GM20000 (cell line): ENCODE data around the gene SPAAR.
"Not testable (repeated sequence)": the region's sequence is repeated elsewhere in the genome, so short reads cannot be mapped to it uniquely, and the experiment has no call there.

Source experiments
- DNase-seq: peaks from one replicate; pipeline ENCODE4 v3.0.0; 2012; ENCODE audit warnings: low spot score
- TF ChIP-seq, protein P1 (sequence below): IDR thresholded peaks from 2 replicates; pipeline ENCODE4 v1.5.1; 2012; ENCODE audit warnings: mild to moderate bottlenecking, control low read depth; ENCODE audit errors: extremely low read depth, missing control alignments

The SPAAR gene

DNA sequence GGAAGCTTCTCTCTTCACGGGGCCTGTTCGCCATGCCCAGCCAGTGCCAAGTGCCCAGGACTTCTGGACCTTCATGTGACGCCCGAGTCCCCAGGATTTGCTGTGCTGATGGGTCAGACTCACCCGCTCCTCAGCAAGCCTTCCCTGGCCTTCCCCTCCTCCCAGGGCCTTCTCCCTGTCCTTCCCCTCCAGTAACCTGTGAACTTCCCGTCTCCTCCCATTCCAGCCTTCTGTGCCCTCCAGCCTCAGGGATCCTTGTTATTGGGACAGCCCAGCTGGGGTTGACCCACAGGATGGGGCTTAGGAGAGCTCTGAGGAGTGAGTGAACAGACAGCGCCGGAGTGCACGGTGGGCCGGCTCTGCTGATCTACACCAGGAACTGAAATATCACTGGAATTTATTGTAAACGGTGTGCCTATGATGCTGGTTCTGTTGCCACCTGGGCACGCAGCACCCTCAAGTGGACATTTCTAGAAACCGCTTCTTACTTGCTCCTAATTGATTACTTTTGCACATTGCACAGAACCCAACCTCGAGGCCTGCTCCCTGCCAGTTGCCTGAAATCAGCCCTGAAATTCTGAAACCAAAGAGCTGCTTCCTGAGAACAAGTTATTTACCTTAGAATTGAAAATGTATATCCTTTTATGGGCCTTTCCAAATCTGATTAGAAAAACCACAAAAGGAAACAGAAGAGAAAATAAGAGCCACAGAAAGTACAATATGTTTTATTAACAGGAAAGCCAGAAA lies 1.5 kb downstream of the SPAAR start:
- peak; percentile 47 for DNase-seq
- TF ChIP-seq, protein P1, sequence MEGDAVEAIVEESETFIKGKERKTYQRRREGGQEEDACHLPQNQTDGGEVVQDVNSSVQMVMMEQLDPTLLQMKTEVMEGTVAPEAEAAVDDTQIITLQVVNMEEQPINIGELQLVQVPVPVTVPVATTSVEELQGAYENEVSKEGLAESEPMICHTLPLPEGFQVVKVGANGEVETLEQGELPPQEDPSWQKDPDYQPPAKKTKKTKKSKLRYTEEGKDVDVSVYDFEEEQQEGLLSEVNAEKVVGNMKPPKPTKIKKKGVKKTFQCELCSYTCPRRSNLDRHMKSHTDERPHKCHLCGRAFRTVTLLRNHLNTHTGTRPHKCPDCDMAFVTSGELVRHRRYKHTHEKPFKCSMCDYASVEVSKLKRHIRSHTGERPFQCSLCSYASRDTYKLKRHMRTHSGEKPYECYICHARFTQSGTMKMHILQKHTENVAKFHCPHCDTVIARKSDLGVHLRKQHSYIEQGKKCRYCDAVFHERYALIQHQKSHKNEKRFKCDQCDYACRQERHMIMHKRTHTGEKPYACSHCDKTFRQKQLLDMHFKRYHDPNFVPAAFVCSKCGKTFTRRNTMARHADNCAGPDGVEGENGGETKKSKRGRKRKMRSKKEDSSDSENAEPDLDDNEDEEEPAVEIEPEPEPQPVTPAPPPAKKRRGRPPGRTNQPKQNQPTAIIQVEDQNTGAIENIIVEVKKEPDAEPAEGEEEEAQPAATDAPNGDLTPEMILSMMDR: peak; percentile 32

DNA sequence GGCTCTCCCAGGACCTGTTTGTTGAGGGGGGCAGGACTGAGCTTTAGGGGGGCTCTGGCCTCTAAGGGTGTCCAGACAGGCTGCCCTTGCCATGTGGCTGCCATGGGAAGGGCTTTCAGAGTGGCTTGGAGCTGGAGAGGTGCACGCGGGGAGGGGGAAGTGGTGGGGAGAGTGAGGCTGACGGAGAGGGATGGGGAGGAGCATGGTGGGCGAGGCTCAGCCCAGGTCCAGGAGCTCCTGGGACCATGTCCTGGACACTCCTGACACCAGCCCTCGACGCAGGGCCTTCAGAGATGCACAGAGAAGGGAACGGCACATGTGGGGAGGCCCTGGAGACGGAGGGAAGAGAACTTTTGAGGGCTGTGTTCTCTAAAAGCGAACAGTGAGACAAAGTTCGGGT lies 2.4 kb downstream of the SPAAR start:
- DNase-seq: no peak
- TF ChIP-seq, protein P1: no peak

DNA sequence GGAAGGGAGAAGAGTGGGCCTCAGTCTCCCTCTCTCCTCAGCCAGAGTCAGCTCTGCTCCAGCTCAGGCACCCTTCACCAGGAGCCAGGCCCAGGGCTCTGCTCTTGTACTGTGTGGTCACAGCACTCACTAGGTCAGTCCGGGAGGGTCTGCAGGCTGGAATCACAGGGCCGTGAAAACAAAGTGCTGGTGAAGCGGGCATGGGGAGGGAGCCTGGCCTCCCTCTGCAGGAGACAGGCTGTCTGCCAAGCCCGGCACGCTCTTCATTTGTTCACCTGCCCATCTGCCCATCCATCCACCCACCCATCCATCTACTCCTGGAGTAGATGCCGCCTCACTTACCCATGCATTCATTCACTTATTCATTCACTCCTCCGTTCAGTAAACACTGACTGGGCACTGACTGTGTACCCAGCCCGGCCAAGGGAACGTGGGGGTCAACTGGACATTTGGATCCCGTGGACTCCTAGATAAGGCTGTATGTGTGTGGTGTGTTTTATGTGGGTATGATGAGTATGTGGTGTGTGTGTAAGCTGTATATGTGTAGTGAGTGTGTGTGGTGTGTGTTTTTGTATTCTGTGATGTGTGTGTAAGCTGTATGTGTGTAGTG lies 3.6 kb downstream of the SPAAR start:
- TF ChIP-seq, protein P1: no peak
- no peak for DNase-seq

DNA sequence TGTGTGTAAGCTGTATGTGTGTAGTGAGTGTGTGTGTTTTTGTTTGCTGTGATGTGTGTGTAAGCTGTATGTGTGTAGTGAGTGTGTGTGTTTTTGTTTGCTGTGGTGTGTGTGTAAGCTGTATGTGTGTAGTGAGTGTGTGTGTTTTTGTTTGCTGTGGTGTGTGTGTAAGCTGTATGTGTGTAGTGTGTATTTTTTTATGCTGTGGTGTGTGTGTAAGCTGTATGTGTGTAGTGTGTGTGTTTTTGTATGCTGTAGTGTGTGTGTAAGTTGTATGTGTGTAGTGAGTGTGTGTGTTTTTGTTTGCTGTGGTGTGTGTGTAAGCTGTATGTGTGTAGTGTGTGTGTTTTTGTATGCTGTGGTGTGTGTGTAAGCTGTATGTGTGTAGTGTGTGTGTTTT lies 4.1 kb downstream of the SPAAR start:
- DNase-seq: not testable (repeated sequence)

DNA sequence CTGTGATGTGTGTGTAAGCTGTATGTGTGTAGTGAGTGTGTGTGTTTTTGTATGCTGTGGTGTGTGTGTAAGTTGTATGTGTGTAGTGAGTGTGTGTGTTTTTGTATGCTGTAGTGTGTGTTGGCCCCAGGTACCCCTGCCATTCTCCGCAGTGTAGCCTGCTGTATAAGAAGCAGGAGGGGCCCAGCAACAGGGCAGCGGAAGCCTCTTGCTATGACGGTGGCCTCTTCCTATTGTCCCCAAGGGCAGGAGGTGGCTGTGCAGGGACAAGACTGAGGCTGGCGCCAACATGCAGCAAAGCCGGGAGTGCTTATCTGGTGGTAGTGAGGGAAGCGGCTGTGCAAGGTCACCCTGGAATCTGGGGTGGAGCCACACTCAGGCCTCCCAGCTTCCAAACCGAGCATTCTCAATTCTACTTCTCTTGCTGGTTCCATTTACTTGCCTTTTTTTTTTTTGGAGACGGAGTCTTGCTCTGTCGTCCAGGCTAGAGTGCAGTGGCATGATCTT lies 5.1 kb downstream of the SPAAR start:
- TF ChIP-seq, protein P1: no peak
- DNase-seq: no peak

DNA sequence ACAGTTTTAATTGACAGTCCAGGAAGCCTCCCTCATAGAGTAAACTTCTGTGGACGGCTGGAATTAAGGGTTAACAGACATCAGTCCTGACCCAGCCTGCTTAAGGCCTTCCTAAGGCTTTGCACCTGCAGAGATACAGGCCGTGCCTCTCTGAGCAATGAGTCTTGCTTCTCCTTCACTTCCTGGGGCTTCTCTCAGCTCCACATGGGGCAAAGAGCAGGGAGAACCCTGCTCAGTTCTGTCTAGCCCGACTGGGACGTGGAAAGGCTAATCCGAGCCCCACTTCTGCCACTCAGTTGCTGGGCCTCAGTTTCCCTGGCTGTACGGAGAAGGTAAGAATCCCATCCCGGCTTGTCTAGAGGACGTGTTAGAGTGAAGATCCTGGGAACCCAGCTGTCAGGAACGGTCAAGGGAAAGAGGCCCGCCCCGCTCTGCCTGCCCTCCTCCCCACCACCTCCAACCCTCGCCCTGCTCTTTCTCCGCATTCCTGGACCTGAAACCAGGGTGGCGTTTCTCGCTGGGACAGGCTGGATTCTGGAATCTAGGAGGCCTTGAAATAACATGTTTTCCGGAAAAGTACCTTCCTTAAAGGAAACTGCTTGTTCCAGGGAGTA lies 6.5 kb downstream of the SPAAR start:
- TF ChIP-seq, protein P1: no peak
- no peak for DNase-seq

DNA sequence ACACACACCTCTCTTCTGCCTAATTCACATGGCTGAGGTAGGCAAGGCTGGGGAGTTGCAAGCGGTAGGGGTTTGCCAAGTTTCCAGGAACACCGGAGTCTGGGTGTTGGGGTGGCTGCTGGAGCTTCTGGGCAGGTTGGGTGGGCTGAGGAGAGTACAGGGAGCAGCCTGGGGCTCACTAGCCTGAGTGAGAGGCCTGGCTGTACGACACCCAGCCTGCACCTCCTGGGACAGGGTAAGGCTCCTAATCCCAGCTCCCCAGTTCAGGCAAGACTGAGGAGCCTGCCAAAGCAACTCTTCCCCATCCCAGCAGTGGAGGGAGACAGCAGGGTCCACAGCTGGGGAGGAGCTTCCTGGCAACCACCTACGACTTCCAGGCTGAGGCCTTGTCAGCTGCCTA lies 8.0 kb downstream of the SPAAR start:
- no peak for DNase-seq
- TF ChIP-seq, protein P1: no peak

DNA sequence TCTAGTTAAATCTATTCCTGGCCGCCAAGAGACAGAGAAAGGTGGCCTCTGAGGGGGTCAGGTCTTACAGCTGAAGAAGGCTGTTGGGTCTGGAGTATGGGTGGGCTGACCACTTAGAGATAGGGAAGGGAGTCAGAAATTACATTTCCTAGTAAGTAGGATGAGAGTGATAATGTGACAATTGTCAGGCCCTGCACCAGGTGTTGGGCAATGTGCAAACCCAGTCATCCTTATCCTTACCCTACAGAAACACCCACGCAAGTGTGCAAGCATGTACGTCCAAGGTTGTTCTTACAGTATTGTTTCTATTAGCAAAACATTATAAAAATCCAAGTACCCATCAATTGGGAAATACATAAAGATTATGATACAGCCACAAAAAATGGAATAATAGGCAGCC lies 9.5 kb downstream of the SPAAR start:
- TF ChIP-seq, protein P1: no peak
- no peak for DNase-seq
